IMR-90 (cell line): Measurements from ENCODE around the gene HEATR1. TPM values are rescaled to one million over a fixed set of nuclear protein-coding genes. Genes with fewer than 3 reads are reported as not detected.

Experiments used
- ATAC-seq: fragments of 200-7000 bp; cut with Tn5 transposase; 2 replicates; pipeline ENCODE4 v1.9.1; 2020; ENCODE audit warnings: low read depth, mild to moderate bottlenecking, moderate library complexity
- BruUV-seq: library from RNA; stranded (reverse); fragments of 400-500 nt; replicated peaks from 2 replicates; lab custom pipeline; 2021; lab: Mats Ljungman, UMichigan
- CTCF ChIA-PET: fragments of 300-600 bp; formaldehyde crosslinking; extraction: SDS; loops from one replicate; lab custom pipeline; 2021; ENCODE audit warnings: antibody characterized with exemption; lab: Yijun Ruan, JAX
- POLR2A ChIA-PET: fragments of 300-600 bp; sonication (Branson Sonifier 250); formaldehyde crosslinking; loops from one replicate; lab custom pipeline; 2022; ENCODE audit warnings: antibody characterized with exemption; ENCODE audit not compliant: unreplicated experiment; lab: Charles Lee
- DNase-seq: peaks from one replicate; pipeline ENCODE4 v3.0.0; 2013
- H2AFZ ChIP-seq: replicated peaks from 2 replicates; pipeline ENCODE3; 2013; ENCODE audit warnings: low read length, mild to moderate bottlenecking; ENCODE audit not compliant: poor library complexity
- H2AK5ac ChIP-seq: 2 replicates; pipeline ENCODE4 v1.6.1; 2013; ENCODE audit warnings: low read depth, low read length, inconsistent platforms
- H2AK9ac ChIP-seq: replicated peaks from 2 replicates; pipeline ENCODE3; 2013; ENCODE audit warnings: mild to moderate bottlenecking, low read depth, low read length, moderate library complexity; ENCODE audit not compliant: poor library complexity
- H2BK120ac ChIP-seq: 2 replicates; pipeline ENCODE4 v1.6.1; 2013; ENCODE audit warnings: low read depth, low read length, inconsistent platforms
- H2BK15ac ChIP-seq: 3 replicates; pipeline ENCODE4 v1.6.1; 2013; ENCODE audit warnings: low read depth, low read length, inconsistent platforms
- H2BK20ac ChIP-seq: 2 replicates; pipeline ENCODE4 v1.6.1; 2013; ENCODE audit warnings: low read depth, mild to moderate bottlenecking, inconsistent platforms, low read length, moderate library complexity
- H2BK5ac ChIP-seq: 2 replicates; pipeline ENCODE4 v1.6.1; 2013; ENCODE audit warnings: mild to moderate bottlenecking, low read depth, low read length, inconsistent platforms; ENCODE audit not compliant: poor library complexity, severe bottlenecking
- H3K14ac ChIP-seq: replicated peaks from 2 replicates; pipeline ENCODE4 v1.6.1; 2013; ENCODE audit warnings: low read depth, low read length, inconsistent platforms
- H3K18ac ChIP-seq: 2 replicates; pipeline ENCODE4 v1.6.1; 2013; ENCODE audit warnings: low read depth, low read length, control low read depth
- H3K23ac ChIP-seq: 2 replicates; pipeline ENCODE4 v1.6.1; 2013; ENCODE audit warnings: low read depth, low read length, inconsistent platforms
- H3K27ac ChIP-seq: 2 replicates; pipeline ENCODE4 v1.5.1; 2013; ENCODE audit warnings: mild to moderate bottlenecking, control low read depth, low read length; ENCODE audit not compliant: insufficient read depth
- H3K27me3 ChIP-seq: 2 replicates; pipeline ENCODE4 v1.6.1; 2013; ENCODE audit warnings: low read length; ENCODE audit not compliant: control insufficient read depth, insufficient read depth
- H3K36me3 ChIP-seq: 2 replicates; pipeline ENCODE4 v1.6.1; 2013; ENCODE audit warnings: low read length, mixed read lengths; ENCODE audit not compliant: control insufficient read depth, insufficient read depth
- H3K4ac ChIP-seq: 2 replicates; pipeline ENCODE4 v1.6.1; 2013; ENCODE audit warnings: low read depth, low read length, inconsistent platforms
- H3K4me1 ChIP-seq: 2 replicates; pipeline ENCODE4 v1.6.1; 2013; ENCODE audit warnings: low read length, mixed read lengths; ENCODE audit not compliant: control insufficient read depth, insufficient read depth
- H3K4me2 ChIP-seq: 2 replicates; pipeline ENCODE4 v1.6.1; 2013; ENCODE audit warnings: low read depth, mild to moderate bottlenecking, control low read depth, low read length, moderate library complexity
- H3K4me3 ChIP-seq: 2 replicates; pipeline ENCODE4 v1.5.1; 2013; ENCODE audit warnings: low read depth, mild to moderate bottlenecking, control low read depth, low read length, moderate library complexity; ENCODE audit not compliant: insufficient read depth
- H3K56ac ChIP-seq: 2 replicates; pipeline ENCODE4 v1.6.1; 2013; ENCODE audit warnings: low read length, inconsistent platforms; ENCODE audit not compliant: insufficient read depth; ENCODE audit errors: extremely low read depth
- H3K79me1 ChIP-seq, 2 experiments: 2 replicates each; pipeline ENCODE4 v1.6.1; 2013; ENCODE audit warnings: low read length in 2 of 2, inconsistent platforms in 1 of 2, low read depth in 1 of 2
- H3K9ac ChIP-seq: 2 replicates; pipeline ENCODE4 v1.6.1; 2013; ENCODE audit warnings: low read depth, low read length, control low read depth
- H3K9me1 ChIP-seq: 2 replicates; pipeline ENCODE4 v1.6.1; 2013; ENCODE audit warnings: low read length, inconsistent platforms; ENCODE audit not compliant: insufficient read depth
- H3K9me3 ChIP-seq: 2 replicates; pipeline ENCODE4 v1.6.1; 2013; ENCODE audit warnings: low read length; ENCODE audit not compliant: control insufficient read depth, insufficient read depth
- H4K20me1 ChIP-seq: 2 replicates; pipeline ENCODE4 v1.6.1; 2013; ENCODE audit warnings: low read length, inconsistent platforms; ENCODE audit not compliant: insufficient read depth
- H4K5ac ChIP-seq: 2 replicates; pipeline ENCODE4 v1.6.1; 2013; ENCODE audit warnings: mild to moderate bottlenecking, low read depth, low read length, control low read depth
- H4K8ac ChIP-seq, 2 experiments: 2 replicates each; pipeline ENCODE4 v1.6.1; 2013; ENCODE audit warnings: low read depth in 2 of 2, low read length in 2 of 2, control low read depth in 1 of 2, inconsistent platforms in 1 of 2
- H4K91ac ChIP-seq: 2 replicates; pipeline ENCODE4 v1.6.1; 2013; ENCODE audit warnings: low read depth, low read length, inconsistent platforms; ENCODE audit not compliant: insufficient read depth
- MXI1 ChIP-seq: IDR thresholded peaks from 2 replicates; pipeline ENCODE4 v1.6.1; 2012; ENCODE audit warnings: low read depth, mild to moderate bottlenecking, low read length, moderate library complexity, borderline replicate concordance
- whole genome bisulfite sequencing, 2 experiments: methylation state at CpG; one replicate each; pipeline versions ENCODE4 v1.1.5 to v1.1.7; 2013; ENCODE audit warnings: missing lambda C conversion rate in 2 of 2; ENCODE audit not compliant: insufficient read length in 1 of 2; ENCODE audit errors: extremely low coverage in 2 of 2; 5-methylcytosine and 5-hydroxymethylcytosine counted together
- dilution Hi-C: fragments of 300-500 bp; cut with HindIII; formaldehyde crosslinking; loops from one replicate; pipeline ENCODE4 v1.14.3; 2018; ENCODE audit warnings: low sequenced_read_pairs; ENCODE audit not compliant: unreplicated experiment
- in situ Hi-C: fragments of 300-500 bp; cut with MboI; formaldehyde crosslinking; loops from 3 replicates; pipeline ENCODE4 v1.14.3; 2019; ENCODE audit warnings: low sequenced_read_pairs, inconsistent platforms, mixed read lengths
- intact Hi-C: fragments of 100-400 bp; cut with micrococcal nuclease; formaldehyde crosslinking; loops from 2 replicates; pipeline ENCODE4 v1.10.0; 2022
- polyA plus RNA-seq, 3 experiments: library from polyadenylated mRNA; depleted of rRNA; stranded (reverse); fragments of >200 nt; gene quantifications; 2 replicates each; pipeline ENCODE4 v1.2.3, GENCODE V29; 2012; ENCODE audit warnings: low replicate concordance in 1 of 3
- total RNA-seq: library from RNA; depleted of rRNA; stranded (reverse); fragments of >200 nt; gene quantifications from 2 replicates; pipeline ENCODE4 v1.2.3, GENCODE V29; 2012

HEATR1 gene
- total and polyA plus RNA-seq, 2 of the 4 experiments (the other 2 are of a cell fraction) = 8.5 to 53.8 TPM

- Histone ChIP-seq H2AK5ac (no peak overlapping the region), H3K4me1 (peaks cover 7% of the 10 kb centered on the region), H3K56ac (no peak overlapping the region), H3K23ac (no peak overlapping the region), H3K9me1 (peaks cover 3% of the 10 kb centered on the region; the same call in 1 of the 2 replicates), H3K18ac (no peak overlapping the region), H2BK20ac (no peak overlapping the region), H2BK15ac (no peak overlapping the region), H3K14ac (no peak overlapping the region), H4K20me1 (no peaks in the 10 kb centered on the region), H4K5ac (no peak overlapping the region), H2AK9ac (no peak overlapping the region), H3K79me1 (peaks cover 14 to 23% of the 10 kb centered on the region in 2 experiments), H2BK5ac (no peak overlapping the region), H3K4me3 (no peak overlapping the region), H3K27me3 (no peaks in the 10 kb centered on the region), H4K91ac (no peak overlapping the region), H3K4ac (no peak overlapping the region), H3K9ac (no peak overlapping the region), H3K36me3 (peaks cover 16% of the 10 kb centered on the region), H4K8ac (no peak overlapping the region), H2AFZ (no peak overlapping the region), H3K4me2 (no peak overlapping the region), H2BK120ac (no peak overlapping the region), H3K27ac (no peak overlapping the region), H3K9me3 (no peaks in the 10 kb centered on the region)
- ATAC-seq (no peak), DNase-seq (no peak)
- in situ Hi-C loops = no loop called here
- POLR2A ChIA-PET = no interaction called here
- whole genome bisulfite sequencing, 2 experiments = 91% methylated on average over 4 of the region's 6 CpGs; no CpG with 5 or more reads in 1 of the 2 experiments
- no TSS peak for BruUV-seq
- intact Hi-C loops = no loop called here
- CTCF ChIA-PET = no interaction called here
- no peak for TF ChIP-seq MXI1
- dilution Hi-C loops = no loop called here
Measured at GRCh38 chr1:236535662-236536161, 68.6 kb downstream of the HEATR1 start.
